Measurements from ENCODE around the gene ENSA. TPM values are rescaled to one million over a fixed set of nuclear protein-coding genes. Genes with fewer than 3 reads are reported as not detected.
"Not testable (repeated sequence)": the region's sequence is repeated elsewhere in the genome, so short reads cannot be mapped to it uniquely, and the experiment has no call there.

ENSA gene
- polyA plus RNA-seq, 3 donors = 49.0 to 133 (median 107) TPM

- WGBS, 3 donors = 84 to 88% (median 84%) methylated on average over 1 of the region's 1 CpG
Measured at GRCh38 chr1:150624546-150624945, 4.9 kb downstream of the ENSA start.

GRCh38 chr1:150624134-150624533 is 5.3 kb downstream of the ENSA start:
- not testable (repeated sequence) for H3K27ac ChIP-seq (ENCODE audit: low read depth, low read length)
- 91 to 100% (median 95%) methylated on average over 1 of the region's 1 CpG for WGBS, 3 donors

More at GRCh38 chr1:150624546-150624945, 4.9 kb downstream of the ENSA start:
- not testable (repeated sequence) for H3K27ac ChIP-seq (ENCODE audit: low read depth, low read length)

- H3K27ac ChIP-seq (ENCODE audit: low read depth, low read length) = no peak overlapping the region
- 20 to 43% (median 24%) methylated on average over 8 of the region's 8 CpGs for WGBS, 3 donors
Measured at GRCh38 chr1:150622303-150622975, 7.0 kb downstream of the ENSA start.

- 46 to 58% (median 51%) methylated on average over 8 of the region's 8 CpGs for WGBS, 3 donors
- no peak overlapping the region for H3K27ac ChIP-seq (ENCODE audit: low read depth, low read length)
Measured at GRCh38 chr1:150621497-150622302, 7.7 kb downstream of the ENSA start.

- no peak overlapping the region for H3K27ac ChIP-seq (ENCODE audit: low read depth, low read length)
- WGBS, 3 donors = 95 to 100% (median 98%) methylated on average over 2 of the region's 2 CpGs
Measured at GRCh38 chr1:150620919-150621318, 8.5 kb downstream of the ENSA start.

- H3K27ac ChIP-seq (ENCODE audit: low read depth, low read length) = no peak overlapping the region
- WGBS, 3 donors = 14 to 24% (median 20%) methylated on average over 4 of the region's 4 CpGs
Measured at GRCh38 chr1:150619576-150620509, 9.6 kb downstream of the ENSA start.

GRCh38 chr1:150615346-150616201 is 13.8 kb downstream of the ENSA start:
- no peak overlapping the region for H3K27ac ChIP-seq (ENCODE audit: low read depth, low read length)
- 89 to 92% (median 90%) methylated on average over 12 of the region's 12 CpGs for WGBS, 3 donors

- 31 to 60% (median 38%) methylated on average over 12 of the region's 12 CpGs for WGBS, 3 donors
- H3K27ac ChIP-seq (ENCODE audit: low read depth, low read length) = peak overlapping the region; percentile 95
Measured at GRCh38 chr1:150613061-150613920, 16.1 kb downstream of the ENSA start.

GRCh38 chr1:150612014-150612345 is 17.4 kb downstream of the ENSA start:
- WGBS, 3 donors = 89 to 97% (median 93%) methylated on average over 3 of the region's 3 CpGs
- peak overlapping the region; percentile 86 for H3K27ac ChIP-seq (ENCODE audit: low read depth, low read length)

- peak overlapping the region; percentile 84 for H3K27ac ChIP-seq (ENCODE audit: low read depth, low read length)
- 95 to 96% (median 96%) methylated on average over 4 of the region's 4 CpGs for WGBS, 3 donors
Measured at GRCh38 chr1:150610576-150610975, 18.8 kb downstream of the ENSA start.

- no peak overlapping the region for H3K27ac ChIP-seq (ENCODE audit: low read depth, low read length)
- WGBS, 3 donors = 59 to 84% (median 65%) methylated on average over 2 of the region's 2 CpGs
Measured at GRCh38 chr1:150609732-150610131, 19.7 kb downstream of the ENSA start.

GRCh38 chr1:150606463-150607142 is 22.8 kb downstream of the ENSA start:
- WGBS, 3 donors = 96 to 99% (median 96%) methylated on average over 7 of the region's 7 CpGs
- H3K27ac ChIP-seq (ENCODE audit: low read depth, low read length) = no peak overlapping the region

- H3K27ac ChIP-seq (ENCODE audit: low read depth, low read length) = not testable (repeated sequence)
- 100% methylated on average over 3 of the region's 3 CpGs for WGBS, 3 donors
Measured at GRCh38 chr1:150605451-150605731, 24.0 kb downstream of the ENSA start.

GRCh38 chr1:150604226-150604588 is 25.2 kb downstream of the ENSA start:
- WGBS, 3 donors = 87 to 96% (median 94%) methylated on average over 2 of the region's 2 CpGs
- H3K27ac ChIP-seq (ENCODE audit: low read depth, low read length) = peak overlapping the region; percentile 69

GRCh38 chr1:150603711-150604110 is 25.7 kb downstream of the ENSA start:
- WGBS, 3 donors = 86 to 91% (median 88%) methylated on average over 3 of the region's 3 CpGs

GRCh38 chr1:150602372-150602771 is 27.0 kb downstream of the ENSA start:
- not testable (repeated sequence) for H3K27ac ChIP-seq (ENCODE audit: low read depth, low read length)
- WGBS, 3 donors = 95 to 96% (median 96%) methylated on average over 12 of the region's 12 CpGs

More at GRCh38 chr1:150603711-150604110, 25.7 kb downstream of the ENSA start:
- no peak overlapping the region for H3K27ac ChIP-seq (ENCODE audit: low read depth, low read length)

- no peak overlapping the region for H3K27ac ChIP-seq (ENCODE audit: low read depth, low read length)
Measured at GRCh38 chr1:150601540-150601939, 27.9 kb downstream of the ENSA start.

Measured in adipose tissue (tissue), 3 donors.